Skeletal muscle satellite cell (primary cell): Measurements from ENCODE around the gene MYO1C.
"Not testable (repeated sequence)": the region's sequence is repeated elsewhere in the genome, so short reads cannot be mapped to it uniquely, and the experiment has no call there.

Experiments
- H3K27me3 ChIP-seq: 2 replicates; pipeline ENCODE4 v1.7.0; 2013; ENCODE audit warnings: low read length; ENCODE audit not compliant: control insufficient read depth, insufficient read depth
- H3K36me3 ChIP-seq: 2 replicates; pipeline ENCODE4 v1.7.0; 2013; ENCODE audit warnings: mild to moderate bottlenecking, control low read depth, low read length; ENCODE audit not compliant: insufficient read depth
- H3K4me1 ChIP-seq: 2 replicates; pipeline ENCODE4 v1.7.0; 2013; ENCODE audit warnings: low read length; ENCODE audit not compliant: control insufficient read depth, insufficient read depth
- H3K4me2 ChIP-seq: 2 replicates; pipeline ENCODE4 v1.7.0; 2013; ENCODE audit warnings: mild to moderate bottlenecking, low read length
- H3K4me3 ChIP-seq: 2 replicates; pipeline ENCODE4 v1.7.0; 2013; ENCODE audit warnings: low read length
- H3K9ac ChIP-seq: 2 replicates; pipeline ENCODE4 v1.7.0; 2013; ENCODE audit warnings: mild to moderate bottlenecking, low read depth, low read length, moderate library complexity
- H3K9me3 ChIP-seq: replicated peaks from 2 replicates; pipeline ENCODE4 v1.7.0; 2013; ENCODE audit warnings: mild to moderate bottlenecking, control low read depth, low read length

The MYO1C gene

DNA sequence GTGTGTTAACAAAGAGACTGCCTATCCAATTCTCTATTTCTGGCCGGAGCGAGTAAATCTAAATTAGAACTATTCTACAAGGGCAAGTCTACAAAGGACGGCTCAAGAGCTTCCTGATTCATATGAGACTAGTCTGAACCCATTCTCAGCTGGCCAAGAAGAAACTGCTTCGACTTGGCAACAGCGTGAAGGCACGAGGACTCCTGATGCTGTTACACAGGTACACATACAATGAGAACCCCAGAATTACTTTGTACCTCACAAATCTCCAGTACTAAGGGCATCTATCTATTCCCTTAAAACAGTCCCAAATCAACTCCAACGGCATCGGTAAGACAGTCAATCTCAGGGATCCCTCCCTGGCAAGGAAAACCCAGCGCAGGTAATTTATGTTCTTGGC is 37.9 kb downstream of the MYO1C start:
- peaks cover 22% of the 10 kb centered on the region for H3K36me3 ChIP-seq
- peak overlapping the region; percentile 95 for H3K4me2 ChIP-seq
- no peaks in the 10 kb centered on the region for H3K9me3 ChIP-seq
- peak overlapping the region; percentile 100 for H3K9ac ChIP-seq
- H3K27me3 ChIP-seq: no peaks in the 10 kb centered on the region
- H3K4me1 ChIP-seq: peaks cover 31% of the 10 kb centered on the region
- peak overlapping the region; percentile 100 for H3K4me3 ChIP-seq

DNA sequence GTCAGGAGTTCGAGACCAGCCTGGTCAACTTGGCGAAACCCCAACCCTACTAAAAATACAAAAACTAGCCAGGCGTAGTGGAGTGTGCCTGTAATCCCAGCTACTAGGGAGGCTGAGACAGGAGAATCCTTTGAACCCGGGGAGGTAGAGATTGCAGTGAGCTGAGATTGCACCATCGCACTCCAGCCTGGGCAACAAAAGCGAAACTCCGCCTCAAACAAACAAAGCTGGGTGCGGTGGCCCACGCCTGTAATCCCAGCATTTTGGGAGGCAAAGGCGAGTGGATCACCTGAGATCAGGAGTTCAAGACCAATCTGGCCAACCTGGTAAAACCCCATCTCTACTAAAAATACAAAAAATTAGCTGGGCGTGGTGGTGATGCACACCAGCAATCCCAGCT is 38.8 kb downstream of the MYO1C start:
- Histone ChIP-seq H3K4me1 (peaks cover 31% of the 10 kb centered on the region), H3K4me2 (peak overlapping the region; percentile 41), H3K36me3 (peaks cover 30% of the 10 kb centered on the region)
- not testable (repeated sequence) for H3K27me3 ChIP-seq, H3K9me3 ChIP-seq, H3K9ac ChIP-seq, H3K4me3 ChIP-seq

DNA sequence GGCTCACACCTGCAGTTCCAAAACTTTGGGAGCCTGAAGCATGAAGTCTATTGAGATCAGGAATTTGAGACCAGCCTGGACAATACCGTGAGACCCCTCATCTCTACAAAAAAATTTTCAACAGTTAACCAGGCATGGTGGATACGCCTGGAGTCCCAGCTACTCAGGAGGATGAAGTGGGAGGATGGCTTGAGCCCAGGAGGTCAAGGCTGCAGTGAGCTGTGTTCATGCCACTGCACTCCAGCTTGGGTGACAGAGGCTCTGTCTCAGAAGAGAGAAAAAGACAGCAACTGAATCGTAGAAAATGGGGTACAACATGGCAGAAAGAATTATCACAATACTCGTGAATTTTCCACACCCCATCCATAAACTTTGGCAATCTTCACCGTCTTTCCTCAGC is 39.6 kb downstream of the MYO1C start:
- Histone ChIP-seq H3K9ac (no peak overlapping the region), H3K4me3 (no peak overlapping the region), H3K4me1 (peaks cover 31% of the 10 kb centered on the region), H3K9me3 (no peaks in the 10 kb centered on the region), H3K36me3 (peaks cover 30% of the 10 kb centered on the region), H3K27me3 (no peaks in the 10 kb centered on the region), H3K4me2 (peak overlapping the region; percentile 13)

DNA sequence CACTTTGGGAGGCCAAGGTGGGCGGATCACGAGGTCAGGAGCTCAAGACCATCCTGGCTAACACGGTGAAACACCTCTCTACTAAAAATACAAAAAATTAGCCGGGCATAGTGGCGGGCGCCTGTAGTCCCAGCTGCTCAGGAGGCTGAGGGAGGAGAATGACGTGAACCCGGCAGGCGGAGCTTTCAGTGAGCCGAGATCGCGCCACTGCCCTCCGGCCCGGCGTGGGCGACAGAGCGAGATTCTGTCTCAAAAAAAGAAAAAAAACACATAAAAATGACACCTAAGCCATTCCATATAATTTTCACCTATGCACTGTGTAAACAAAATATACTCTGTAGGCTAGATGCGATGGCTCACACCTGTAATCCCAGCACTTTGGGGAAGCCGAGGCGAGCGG is 42.2 kb downstream of the MYO1C start:
- Histone ChIP-seq H3K4me1 (peaks cover 28% of the 10 kb centered on the region), H3K36me3 (peaks cover 35% of the 10 kb centered on the region)
- H3K9ac ChIP-seq: not testable (repeated sequence)

DNA sequence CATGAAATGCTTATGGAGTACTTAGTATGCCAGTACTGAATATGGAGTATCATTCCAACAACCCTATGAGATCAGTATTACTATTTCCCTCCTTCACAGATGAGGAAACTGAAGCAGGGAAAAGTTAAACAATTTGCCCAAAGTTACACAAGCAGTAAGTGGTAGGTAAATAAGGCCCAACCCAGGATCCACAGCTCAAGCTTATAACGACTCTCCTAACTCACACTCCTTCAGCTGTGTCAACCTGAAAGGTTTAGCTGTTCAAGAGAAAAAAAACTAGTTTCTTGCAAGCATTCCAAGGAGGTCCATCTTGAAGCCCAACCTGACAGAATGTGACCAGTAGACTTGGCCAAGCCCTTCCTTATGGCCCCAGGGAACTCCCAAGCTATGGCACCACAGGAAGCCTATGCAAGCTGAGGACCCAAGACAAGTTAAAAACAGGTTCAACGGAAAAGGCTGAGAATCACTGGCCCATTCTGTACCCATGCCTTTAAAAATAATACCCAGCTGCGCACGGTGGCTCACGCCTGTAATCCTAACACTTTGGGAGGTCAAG is 43.0 kb downstream of the MYO1C start:
- Histone ChIP-seq H3K4me1 (peaks cover 24% of the 10 kb centered on the region), H3K9ac (no peak overlapping the region), H3K27me3 (no peaks in the 10 kb centered on the region), H3K9me3 (no peaks in the 10 kb centered on the region), H3K4me2 (no peak overlapping the region), H3K36me3 (peaks cover 35% of the 10 kb centered on the region), H3K4me3 (no peak overlapping the region)

More for the DNA sequence above, 42.2 kb downstream of the MYO1C start:
- not testable (repeated sequence) for H3K4me3 ChIP-seq, H3K4me2 ChIP-seq, H3K9me3 ChIP-seq, H3K27me3 ChIP-seq

DNA sequence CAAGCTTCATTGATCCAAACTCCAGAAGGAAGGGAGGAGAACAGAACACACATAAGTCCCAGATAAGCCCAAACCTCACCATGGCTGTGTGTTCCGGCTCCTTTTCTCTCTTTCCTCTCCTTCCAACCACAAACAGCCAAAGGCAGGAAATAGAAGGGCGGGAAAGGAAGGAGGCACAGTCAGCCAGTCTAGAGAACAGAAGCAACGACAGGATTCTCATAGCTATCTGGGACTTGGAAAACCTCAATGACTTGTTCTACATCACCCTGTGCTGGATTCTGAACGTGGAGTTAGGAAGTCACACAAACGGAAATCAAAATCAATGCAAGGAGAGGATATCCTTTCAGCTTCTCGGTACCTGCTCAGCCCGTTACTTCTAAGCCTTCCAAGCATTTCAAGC is 45.4 kb downstream of the MYO1C start:
- Histone ChIP-seq H3K4me2 (no peak overlapping the region), H3K36me3 (peaks cover 18% of the 10 kb centered on the region), H3K9me3 (no peaks in the 10 kb centered on the region), H3K4me1 (peaks cover 3% of the 10 kb centered on the region), H3K27me3 (no peaks in the 10 kb centered on the region), H3K9ac (no peak overlapping the region), H3K4me3 (no peak overlapping the region)

DNA sequence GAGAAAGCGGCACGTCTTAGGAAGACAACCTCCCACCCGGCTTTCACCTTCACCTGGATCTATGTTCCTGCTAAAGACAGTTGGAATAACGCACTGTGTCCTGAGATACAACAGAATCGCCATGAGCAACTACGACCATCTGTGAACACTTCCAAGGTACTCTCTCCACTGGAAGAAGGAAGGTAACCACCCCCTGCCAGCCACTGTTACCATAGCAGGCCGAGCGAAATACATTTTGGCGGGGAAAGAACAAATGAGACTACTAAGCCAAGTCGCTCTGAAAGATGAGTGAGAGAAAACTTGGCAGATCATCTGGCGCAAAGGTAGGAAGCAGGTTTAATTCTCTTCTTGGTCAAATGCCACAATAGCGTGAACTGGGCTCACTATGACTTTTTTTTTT is 46.3 kb downstream of the MYO1C start:
- peaks cover 15% of the 10 kb centered on the region for H3K36me3 ChIP-seq
- no peaks in the 10 kb centered on the region for H3K9me3 ChIP-seq
- no peak overlapping the region for H3K4me2 ChIP-seq
- H3K4me3 ChIP-seq: no peak overlapping the region
- H3K4me1 ChIP-seq: no peaks in the 10 kb centered on the region
- H3K9ac ChIP-seq: no peak overlapping the region
- H3K27me3 ChIP-seq: no peaks in the 10 kb centered on the region

DNA sequence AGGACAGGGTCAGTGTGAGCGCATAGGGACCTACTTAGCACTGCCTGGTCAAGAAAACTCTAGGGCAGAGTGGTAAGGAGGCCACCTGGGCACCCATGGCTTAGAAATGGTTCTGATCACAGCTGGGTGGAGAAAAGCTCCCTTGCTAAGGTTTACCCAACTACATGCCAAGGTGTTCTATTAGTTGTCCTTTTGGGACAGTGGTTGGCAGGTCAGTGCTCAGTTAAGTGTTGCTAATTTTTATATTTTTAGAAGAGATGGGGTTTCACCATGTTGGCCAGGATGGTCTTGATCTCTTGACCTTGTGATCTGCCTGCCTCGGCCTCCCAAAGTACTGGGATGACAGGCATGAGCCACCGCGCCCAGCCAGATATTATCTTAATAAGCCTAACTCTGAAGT is 46.8 kb downstream of the MYO1C start:
- H3K4me3 ChIP-seq, H3K4me1 ChIP-seq, H3K4me2 ChIP-seq, H3K9me3 ChIP-seq, H3K27me3 ChIP-seq, H3K9ac ChIP-seq: not testable (repeated sequence)
- peaks cover 20% of the 10 kb centered on the region for H3K36me3 ChIP-seq

DNA sequence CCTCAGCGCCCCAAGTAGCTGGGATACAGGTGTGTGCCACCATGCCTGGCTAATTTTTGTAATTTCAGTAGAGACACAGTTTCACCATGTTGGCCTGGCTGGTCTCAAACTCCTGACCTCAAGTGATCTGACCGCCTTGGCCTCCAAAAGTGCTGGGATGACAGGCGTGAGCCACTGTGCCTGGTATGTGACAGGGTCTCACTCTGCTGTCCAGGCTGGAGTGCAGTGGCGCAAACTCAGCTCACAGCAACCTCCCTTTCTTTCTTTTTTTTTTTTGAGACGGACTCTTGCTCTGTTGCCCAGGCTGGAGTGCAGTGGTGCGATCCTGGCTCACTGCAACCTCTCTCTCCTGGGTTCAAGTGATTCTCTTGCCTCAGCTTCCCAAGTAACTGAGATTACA is 49.8 kb downstream of the MYO1C start:
- peaks cover 13% of the 10 kb centered on the region for H3K36me3 ChIP-seq
- H3K4me2 ChIP-seq, H3K9ac ChIP-seq, H3K4me3 ChIP-seq, H3K9me3 ChIP-seq, H3K27me3 ChIP-seq: not testable (repeated sequence)
- H3K4me1 ChIP-seq: peaks cover 12% of the 10 kb centered on the region

DNA sequence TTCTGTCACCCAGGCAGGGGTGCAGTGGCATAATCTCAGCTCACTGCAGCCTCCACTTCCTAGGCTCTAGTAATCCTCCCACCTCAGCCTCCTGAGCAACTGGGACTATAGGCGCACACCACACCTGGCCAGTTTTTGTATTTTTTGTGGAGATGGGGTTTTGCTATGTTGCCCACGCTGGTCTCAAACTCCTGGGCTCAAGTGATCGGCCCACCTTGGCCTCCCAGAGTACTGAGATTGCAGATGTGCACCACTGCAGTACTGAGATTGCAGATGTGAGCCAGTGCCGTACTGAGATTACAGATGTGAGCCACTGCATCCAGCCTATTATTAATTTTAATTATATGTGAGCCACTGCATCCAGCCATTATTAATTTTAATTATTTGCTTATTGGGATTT is 50.3 kb downstream of the MYO1C start:
- H3K9me3 ChIP-seq: no peaks in the 10 kb centered on the region

DNA sequence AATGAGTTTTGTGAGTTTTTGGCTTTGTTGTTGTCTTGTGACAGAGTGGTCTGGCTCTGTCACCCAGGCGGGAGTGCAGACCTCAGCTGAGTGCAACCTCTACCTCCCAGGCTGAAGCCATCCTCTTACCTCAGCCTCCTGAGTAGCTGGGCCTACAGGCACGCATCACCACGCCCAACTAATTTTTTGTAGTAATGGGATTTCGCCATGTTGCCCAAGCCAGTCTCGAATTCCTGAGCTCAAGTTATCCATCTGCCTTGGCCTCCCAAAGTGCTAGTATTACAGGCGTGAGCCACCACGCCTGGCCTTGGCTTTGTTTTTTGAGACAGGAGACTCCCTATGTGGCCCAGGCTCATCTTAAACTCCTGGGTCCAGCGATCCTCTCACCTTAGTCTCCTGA is 51.6 kb downstream of the MYO1C start:
- Histone ChIP-seq H3K4me1 (peaks cover 12% of the 10 kb centered on the region), H3K9me3 (no peaks in the 10 kb centered on the region), H3K4me3 (no peak overlapping the region), H3K9ac (no peak overlapping the region), H3K4me2 (no peak overlapping the region), H3K36me3 (peaks cover 23% of the 10 kb centered on the region), H3K27me3 (no peaks in the 10 kb centered on the region)

More for the DNA sequence above, 50.3 kb downstream of the MYO1C start:
- Histone ChIP-seq H3K9ac (no peak overlapping the region), H3K27me3 (no peaks in the 10 kb centered on the region), H3K4me3 (no peak overlapping the region), H3K4me1 (peaks cover 12% of the 10 kb centered on the region), H3K36me3 (peaks cover 12% of the 10 kb centered on the region), H3K4me2 (no peak overlapping the region)

DNA sequence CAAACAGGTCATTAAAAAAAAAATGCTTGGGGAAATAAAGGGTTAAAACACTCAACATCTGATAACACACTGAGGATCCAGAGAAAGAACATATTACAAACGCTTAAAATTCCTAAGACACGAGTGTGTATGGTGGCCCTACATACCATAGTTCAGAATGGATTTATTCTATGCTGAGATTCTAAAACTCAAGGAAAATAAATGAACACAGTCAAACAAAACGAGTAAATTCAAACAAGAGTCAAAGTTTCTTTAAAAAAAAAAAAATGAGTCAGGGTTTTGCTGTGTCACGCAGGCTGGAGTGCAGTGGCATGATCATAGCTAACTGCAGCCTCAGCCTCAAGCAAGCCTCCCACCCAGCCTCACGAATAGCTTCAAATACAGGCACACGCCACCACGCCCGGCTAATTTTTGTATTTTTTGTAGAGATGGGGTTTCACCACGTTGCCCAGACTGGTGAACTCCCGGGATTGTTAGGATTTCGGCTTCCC is 53.8 kb downstream of the MYO1C start:
- no peak overlapping the region for H3K4me3 ChIP-seq
- no peaks in the 10 kb centered on the region for H3K27me3 ChIP-seq
- H3K9me3 ChIP-seq: no peaks in the 10 kb centered on the region
- H3K36me3 ChIP-seq: peaks cover 41% of the 10 kb centered on the region
- H3K4me1 ChIP-seq: peaks cover 12% of the 10 kb centered on the region
- peak overlapping the region; percentile 33 for H3K9ac ChIP-seq
- peak overlapping the region; percentile 63 for H3K4me2 ChIP-seq
